GM23338 (cell line): ENCODE results near the gene KIAA2012. TPM values are rescaled to one million over a fixed set of nuclear protein-coding genes. Genes with fewer than 3 reads are reported as not detected.

Experiments
- ATAC-seq: fragments of 200-7000 bp; cut with Tn5 transposase; 3 replicates; pipeline ENCODE4 v1.9.1; 2020
- DNase-seq: peaks from one replicate; pipeline ENCODE4 v3.0.0-alpha.2; 2015; ENCODE audit warnings: low spot score
- H2AFZ ChIP-seq: fragments of 200-600 bp; sonication (generic); 2 replicates; pipeline ENCODE4 v1.8.0; 2016; ENCODE audit warnings: antibody characterized with exemption, mild to moderate bottlenecking, moderate library complexity
- H3F3A ChIP-seq: fragments of 200-600 bp; sonication (generic); replicated peaks from 2 replicates; pipeline ENCODE4 v1.8.0; 2017; ENCODE audit warnings: antibody characterized with exemption, mixed run types, low read depth
- H3K27ac ChIP-seq: fragments of 200-600 bp; sonication (generic); 2 replicates; pipeline ENCODE4 v1.6.1; 2016; ENCODE audit warnings: low read depth
- H3K27me3 ChIP-seq: fragments of 200-600 bp; sonication (generic); 2 replicates; pipeline ENCODE4 v1.8.0; 2016; ENCODE audit warnings: mild to moderate bottlenecking, mixed run types, moderate library complexity; ENCODE audit not compliant: insufficient read depth
- H3K36me3 ChIP-seq: fragments of 200-600 bp; sonication (generic); 2 replicates; pipeline ENCODE4 v1.8.0; 2016; ENCODE audit warnings: mild to moderate bottlenecking; ENCODE audit not compliant: insufficient read depth
- H3K4me1 ChIP-seq: fragments of 200-600 bp; sonication (generic); 2 replicates; pipeline ENCODE4 v1.8.0; 2016; ENCODE audit warnings: mild to moderate bottlenecking, moderate library complexity; ENCODE audit not compliant: insufficient read depth
- H3K4me2 ChIP-seq: fragments of 200-600 bp; sonication (generic); 2 replicates; pipeline ENCODE4 v1.7.1; 2017; ENCODE audit warnings: mixed run types
- H3K4me3 ChIP-seq: fragments of 200-600 bp; sonication (generic); 2 replicates; pipeline ENCODE4 v1.6.1; 2016; ENCODE audit warnings: mixed run types
- H3K79me2 ChIP-seq: fragments of 200-600 bp; sonication (generic); replicated peaks from 2 replicates; pipeline ENCODE4 v1.8.0; 2017; ENCODE audit warnings: mild to moderate bottlenecking; ENCODE audit not compliant: insufficient read depth
- H3K9me2 ChIP-seq: fragments of 200-600 bp; sonication (generic); 2 replicates; pipeline ENCODE4 v1.8.0; 2017; ENCODE audit not compliant: insufficient read depth
- H4K20me1 ChIP-seq: fragments of 200-600 bp; sonication (generic); replicated peaks from 2 replicates; pipeline ENCODE4 v1.8.0; 2017; ENCODE audit warnings: mild to moderate bottlenecking; ENCODE audit not compliant: insufficient read depth
- H3K27ac Mint-ChIP-seq: 2 replicates; pipeline ENCODE4 v1.8.0; 2020; ENCODE audit warnings: inconsistent platforms, mild to moderate bottlenecking, moderate library complexity, mixed read lengths
- H3K27me3 Mint-ChIP-seq: 3 replicates; pipeline ENCODE4 v1.8.0; 2022; ENCODE audit warnings: low read depth, mild to moderate bottlenecking, moderate library complexity, mixed read lengths, inconsistent platforms; ENCODE audit not compliant: insufficient read depth, poor library complexity
- H3K36me3 Mint-ChIP-seq: 3 replicates; pipeline ENCODE4 v1.8.0; 2021; ENCODE audit warnings: low read depth, mild to moderate bottlenecking, inconsistent platforms, moderate library complexity, mixed read lengths
- H3K4me1 Mint-ChIP-seq: 3 replicates; pipeline ENCODE4 v1.8.0; 2020; ENCODE audit warnings: mild to moderate bottlenecking, inconsistent platforms, mixed read lengths
- H3K4me3 Mint-ChIP-seq: 3 replicates; pipeline ENCODE4 v1.8.0; 2021; ENCODE audit warnings: moderate library complexity, mild to moderate bottlenecking, inconsistent platforms, mixed read lengths
- H3K9me3 Mint-ChIP-seq: 3 replicates; pipeline ENCODE4 v1.8.0; 2020; ENCODE audit warnings: moderate library complexity, mild to moderate bottlenecking, inconsistent platforms, mixed read lengths
- CREB1 ChIP-seq: fragments of 250-450 bp; sonication (Bioruptor Pico); IDR thresholded peaks from 2 replicates; pipeline ENCODE4 v1.5.0; 2020; ENCODE audit warnings: low read depth, mild to moderate bottlenecking, moderate library complexity
- ETS1 ChIP-seq: IDR thresholded peaks from 2 replicates; pipeline ENCODE4 v1.6.1; 2016; ENCODE audit warnings: antibody characterized with exemption
- EZH2 ChIP-seq: fragments of 200-600 bp; sonication (generic); IDR thresholded peaks from one replicate; pipeline ENCODE4 v1.8.0; 2017; ENCODE audit warnings: antibody characterized with exemption, mild to moderate bottlenecking, low read depth; ENCODE audit not compliant: unreplicated experiment
- EZH2phosphoT487 ChIP-seq: fragments of 200-600 bp; sonication (generic); IDR thresholded peaks from one replicate; pipeline ENCODE4 v1.8.1; 2018; ENCODE audit warnings: antibody characterized with exemption; ENCODE audit not compliant: unreplicated experiment
- JUNB ChIP-seq: IDR thresholded peaks from one replicate; pipeline ENCODE4 v1.6.1; 2016; ENCODE audit warnings: antibody characterized with exemption; ENCODE audit not compliant: unreplicated experiment
- NANOG ChIP-seq: IDR thresholded peaks from 2 replicates; pipeline ENCODE4 v1.6.1; 2016; ENCODE audit warnings: antibody characterized with exemption, borderline replicate concordance
- POLR2AphosphoS5 ChIP-seq: IDR thresholded peaks from 2 replicates; pipeline ENCODE4 v1.6.1; 2016; ENCODE audit warnings: antibody characterized with exemption, low read depth
- REST ChIP-seq: IDR thresholded peaks from one replicate; pipeline ENCODE4 v1.6.1; 2018; ENCODE audit warnings: antibody characterized with exemption; ENCODE audit not compliant: unreplicated experiment
- STAT1 ChIP-seq: IDR thresholded peaks from one replicate; pipeline ENCODE4 v1.6.1; 2016; ENCODE audit warnings: antibody characterized with exemption; ENCODE audit not compliant: unreplicated experiment
- ZNF114 ChIP-seq: fragments of 250-450 bp; sonication (Bioruptor Pico); IDR thresholded peaks from 2 replicates; pipeline ENCODE4 v1.5.0; 2020; ENCODE audit warnings: mild to moderate bottlenecking, moderate library complexity
- polyA plus RNA-seq: library from polyadenylated mRNA; unstranded; fragments of >200 nt; fragmentation: Nextera tagmentation; extraction: Ambion mirVana; gene quantifications from 2 replicates; pipeline ENCODE4 v1.2.1, GENCODE V29; 2016
- total RNA-seq: library from RNA; depleted of rRNA; stranded (reverse); fragments of >200 nt; shearing (Covaris generic); gene quantifications from 2 replicates; pipeline ENCODE4 v1.2.3, GENCODE V29; 2014
- TF ChIP-seq, protein P1 (sequence below), 2 experiments: fragments of 200-600 bp in 1 of 2; sonication (generic) in 1 of 2; conservative IDR thresholded peaks; 2 replicates each; pipeline versions ENCODE4 v1.5.1 to v1.6.1; 2016 to 2017; ENCODE audit warnings: antibody characterized with exemption in 2 of 2, low read depth in 2 of 2, mild to moderate bottlenecking in 2 of 2, moderate library complexity in 1 of 2

Gene KIAA2012
- total and polyA plus RNA-seq, 2 experiments from 2014 or later = 0.03 to 0.08 TPM

DNA sequence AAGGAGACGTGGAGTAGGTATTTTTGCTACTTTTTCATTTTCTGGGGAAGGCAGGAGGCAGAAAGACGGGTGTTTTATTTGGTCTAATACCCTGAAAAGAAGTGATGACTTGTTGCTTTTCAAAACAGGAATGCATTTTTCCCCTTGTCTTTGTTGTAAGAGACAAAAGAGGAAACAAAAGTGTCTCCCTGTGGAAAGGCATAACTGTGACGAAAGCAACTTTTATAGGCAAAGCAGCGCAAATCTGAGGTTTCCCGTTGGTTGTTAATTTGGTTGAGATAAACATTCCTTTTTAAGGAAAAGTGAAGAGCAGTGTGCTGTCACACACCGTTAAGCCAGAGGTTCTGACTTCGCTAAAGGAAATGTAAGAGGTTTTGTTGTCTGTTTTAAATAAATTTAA lies 36.0 kb upstream of the KIAA2012 start:
- H3K4me1 Mint-ChIP-seq = peaks cover 29% of the 10 kb centered on the region; the same call in 2 of the 3 replicates
- H3K79me2 ChIP-seq = peaks cover 65% of the 10 kb centered on the region
- H3K27ac ChIP-seq = peak overlapping the region; percentile 41; the same call in 1 of the 2 replicates
- peak overlapping the region; percentile 97 for H3K4me3 ChIP-seq
- 0 out of 3 replicates have a peak, but pooled peaks cover 2% of the 10 kb centered on the region for H3K9me3 Mint-ChIP-seq
- H4K20me1 ChIP-seq = peaks cover 26% of the 10 kb centered on the region
- H3K4me1 ChIP-seq = peaks cover 15% of the 10 kb centered on the region
- peaks cover 20% of the 10 kb centered on the region; the same call in 1 of the 2 replicates for H3K36me3 ChIP-seq
- no peak overlapping the region for H3K27ac Mint-ChIP-seq
- H3K36me3 Mint-ChIP-seq = peaks cover 20% of the 10 kb centered on the region
- no peak for TF ChIP-seq ETS1
- no peak for TF ChIP-seq ZNF114 (CRISPR knock-in tag)
- TF ChIP-seq NANOG = no peak
- TF ChIP-seq JUNB = no peak
- TF ChIP-seq, protein P1, sequence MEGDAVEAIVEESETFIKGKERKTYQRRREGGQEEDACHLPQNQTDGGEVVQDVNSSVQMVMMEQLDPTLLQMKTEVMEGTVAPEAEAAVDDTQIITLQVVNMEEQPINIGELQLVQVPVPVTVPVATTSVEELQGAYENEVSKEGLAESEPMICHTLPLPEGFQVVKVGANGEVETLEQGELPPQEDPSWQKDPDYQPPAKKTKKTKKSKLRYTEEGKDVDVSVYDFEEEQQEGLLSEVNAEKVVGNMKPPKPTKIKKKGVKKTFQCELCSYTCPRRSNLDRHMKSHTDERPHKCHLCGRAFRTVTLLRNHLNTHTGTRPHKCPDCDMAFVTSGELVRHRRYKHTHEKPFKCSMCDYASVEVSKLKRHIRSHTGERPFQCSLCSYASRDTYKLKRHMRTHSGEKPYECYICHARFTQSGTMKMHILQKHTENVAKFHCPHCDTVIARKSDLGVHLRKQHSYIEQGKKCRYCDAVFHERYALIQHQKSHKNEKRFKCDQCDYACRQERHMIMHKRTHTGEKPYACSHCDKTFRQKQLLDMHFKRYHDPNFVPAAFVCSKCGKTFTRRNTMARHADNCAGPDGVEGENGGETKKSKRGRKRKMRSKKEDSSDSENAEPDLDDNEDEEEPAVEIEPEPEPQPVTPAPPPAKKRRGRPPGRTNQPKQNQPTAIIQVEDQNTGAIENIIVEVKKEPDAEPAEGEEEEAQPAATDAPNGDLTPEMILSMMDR (conservative IDR thresholded peaks at IDR 0.05; ENCODE audit: low read depth in 2 of 2) = no peak
- TF ChIP-seq EZH2phosphoT487 = no peak
- TF ChIP-seq STAT1 = no peak
- TF ChIP-seq CREB1 (CRISPR knock-in tag) = no peak
- TF ChIP-seq REST = no peak
- no peak for TF ChIP-seq EZH2
- no peak for TF ChIP-seq POLR2AphosphoS5
- H3K4me3 Mint-ChIP-seq = no peak overlapping the region
- H2AFZ ChIP-seq = no peak overlapping the region
- no peak for ATAC-seq
- no peaks in the 10 kb centered on the region for H3K9me2 ChIP-seq
- peaks cover 13% of the 10 kb centered on the region for H3K27me3 Mint-ChIP-seq
- H3F3A ChIP-seq = peaks cover 35% of the 10 kb centered on the region
- no peaks in the 10 kb centered on the region for H3K27me3 ChIP-seq
- H3K4me2 ChIP-seq = peak overlapping the region; percentile 88
- no peak for DNase-seq
